Activated CD8-positive, alpha-beta memory T cell treated with anti-CD3 and anti-CD28 coated beads, Interleukin-2, amount 50 U/mL, for 24 hours (primary cell): Measurements from ENCODE around the gene KCND1.

Source experiments
- DNase-seq: peaks from one replicate; pipeline ENCODE4 v3.0.0-alpha.2; 2020; ENCODE audit errors: extremely low read depth

KCND1 gene

DNA sequence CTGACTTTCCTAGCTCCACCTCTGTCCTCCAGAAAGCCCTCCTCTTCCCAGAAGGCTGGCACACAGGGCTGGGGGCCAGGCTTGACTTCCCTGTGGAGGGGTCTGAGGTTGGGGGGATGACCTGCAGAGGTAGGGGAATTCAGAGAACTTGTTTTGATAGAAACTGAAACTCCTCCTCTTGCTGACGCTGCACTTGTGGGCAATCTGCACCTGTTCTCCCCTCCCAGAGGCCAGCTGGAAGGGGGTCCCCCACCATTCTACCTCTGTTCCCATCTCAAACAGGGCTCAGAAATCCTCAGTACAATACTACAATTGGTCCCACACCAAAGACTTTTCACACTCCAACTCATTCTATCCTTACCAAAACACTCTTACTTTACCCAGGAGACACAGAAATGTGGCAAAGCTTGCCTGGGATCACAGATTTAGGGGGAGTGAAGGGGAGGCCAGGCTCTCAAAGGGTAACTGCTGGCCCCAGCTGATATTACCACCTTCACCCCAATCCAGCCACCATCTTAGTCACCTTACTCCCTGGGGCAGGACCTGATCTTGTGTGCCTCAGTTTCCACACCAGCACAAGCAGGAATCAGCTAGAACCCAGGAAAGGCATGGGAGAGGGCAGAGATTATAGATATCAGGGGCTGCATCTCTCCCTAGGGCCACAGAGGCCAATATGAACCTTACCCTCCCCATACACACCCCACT, 32.8 kb downstream of the KCND1 start:
- no peak for DNase-seq

DNA sequence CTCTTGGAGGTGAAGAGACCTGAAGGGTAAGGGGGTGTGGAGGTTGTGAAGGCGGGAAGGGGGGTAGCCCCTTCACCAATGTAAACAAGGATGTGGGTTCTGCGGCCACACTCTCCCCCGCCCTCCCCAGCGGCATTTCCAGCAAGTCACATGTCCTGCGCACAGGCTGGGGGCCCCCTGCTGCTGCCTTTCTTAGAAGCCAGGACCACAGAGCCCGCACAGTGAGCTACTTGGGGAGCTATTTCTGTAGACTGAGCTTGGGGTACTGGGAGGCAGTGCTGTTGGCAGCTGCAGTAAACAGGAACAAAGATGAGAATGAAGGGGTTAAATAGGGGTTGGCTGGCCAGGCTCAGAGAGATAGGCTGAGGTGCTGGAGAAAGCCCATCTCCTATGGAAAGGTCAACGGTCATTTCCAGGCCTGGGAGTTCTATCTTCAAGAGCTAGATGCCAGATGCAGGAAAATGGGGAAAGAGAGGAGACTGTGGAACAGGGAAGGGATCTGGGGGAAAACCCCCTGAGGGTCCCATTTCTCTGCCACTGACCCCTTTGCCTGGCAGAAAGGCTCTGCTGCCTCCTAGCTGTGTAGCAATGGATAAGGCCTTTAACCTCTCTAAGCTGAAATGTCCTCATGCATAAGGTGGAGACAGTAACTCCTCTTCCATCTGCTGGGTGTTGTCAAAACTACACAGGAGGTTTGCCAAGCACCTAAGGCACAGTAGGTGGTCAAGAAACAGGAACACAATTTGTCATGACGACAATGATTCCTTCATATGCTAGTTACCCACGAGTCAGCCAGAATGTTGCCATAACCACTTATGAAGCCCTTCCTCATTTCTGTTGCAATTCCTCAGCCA, 34.4 kb downstream of the KCND1 start:
- peak; percentile 67 for DNase-seq

DNA sequence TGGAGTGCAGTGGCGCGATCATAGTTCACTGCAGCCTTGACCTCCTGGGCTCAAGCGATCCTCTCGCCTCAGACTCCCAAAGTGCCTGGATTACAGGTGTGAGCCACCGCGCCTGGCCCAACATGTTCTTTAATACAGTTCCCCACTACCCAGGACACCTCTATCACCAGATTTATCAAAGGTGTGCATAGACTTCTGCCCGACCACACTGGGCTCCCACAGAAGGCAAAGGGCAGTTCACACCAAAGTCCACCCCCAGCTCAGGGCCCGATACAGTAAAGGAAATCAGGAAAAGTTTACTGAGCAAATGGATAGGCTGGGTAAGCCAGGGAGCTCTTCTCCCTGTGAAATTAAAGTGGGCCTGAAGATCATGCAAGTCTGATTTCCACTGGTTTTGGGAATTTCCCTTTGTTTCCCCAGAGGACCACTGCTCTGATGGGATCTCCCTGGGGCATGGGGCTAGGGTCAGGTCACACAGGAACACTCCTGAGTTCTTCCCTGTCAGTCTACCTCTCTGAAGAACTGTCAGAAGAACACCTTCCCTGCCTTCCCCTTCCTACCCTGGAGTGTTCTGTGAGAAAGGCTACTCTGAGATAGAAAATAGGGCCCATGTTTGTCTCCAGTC, 35.1 kb downstream of the KCND1 start:
- no peak for DNase-seq

DNA sequence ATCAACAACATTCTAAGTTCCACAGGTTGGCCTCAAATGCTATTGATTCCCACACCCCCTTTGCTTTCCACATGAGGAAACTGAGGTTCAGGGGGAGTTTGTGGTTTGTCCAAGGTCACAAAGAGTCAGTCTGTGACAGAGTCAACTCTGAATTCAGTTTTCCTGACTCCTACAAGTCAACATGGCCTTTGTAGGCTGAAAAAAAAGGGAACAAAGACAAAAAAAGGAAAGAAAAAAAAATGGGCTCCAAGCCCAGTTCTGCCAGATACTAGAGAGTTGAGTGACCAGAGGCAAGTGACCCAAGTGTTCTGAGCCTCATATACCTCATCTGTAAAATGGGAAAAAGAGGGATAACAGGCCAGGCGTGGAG, 36.4 kb downstream of the KCND1 start:
- no peak for DNase-seq

DNA sequence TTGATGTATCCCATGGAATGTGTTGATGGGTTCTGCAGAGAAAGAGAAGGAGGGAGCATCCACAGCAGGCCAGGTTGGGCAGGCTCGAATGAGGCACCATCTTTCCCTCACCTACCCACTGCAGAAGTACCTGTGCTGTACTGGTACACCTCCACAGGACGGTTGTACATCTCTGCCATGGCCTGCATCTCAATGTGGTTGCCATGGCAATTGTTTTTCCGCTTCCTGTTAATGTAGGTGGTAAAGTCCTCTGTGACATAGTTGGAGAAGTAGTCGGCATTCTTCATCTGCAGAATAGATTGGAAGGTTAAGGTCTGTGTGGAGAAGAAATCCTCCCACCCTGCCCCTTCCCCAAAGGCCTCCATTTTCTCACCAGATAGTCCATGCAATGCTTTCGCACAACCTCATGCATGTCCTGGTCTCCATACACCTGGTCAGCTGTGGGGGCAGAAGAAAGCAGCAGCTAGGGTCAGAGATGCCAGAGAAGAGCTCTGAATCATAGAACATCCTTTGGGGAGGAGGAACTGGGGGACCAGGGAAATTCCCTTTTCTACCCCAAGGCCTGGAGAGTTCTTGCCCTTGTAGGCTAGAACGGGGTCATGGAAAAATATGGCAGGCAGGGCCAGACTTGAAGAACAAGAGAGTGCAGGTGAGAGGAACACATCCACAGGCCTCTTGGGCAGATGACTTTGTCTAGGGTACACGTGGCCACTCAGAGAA, 36.9 kb downstream of the KCND1 start:
- no peak for DNase-seq

DNA sequence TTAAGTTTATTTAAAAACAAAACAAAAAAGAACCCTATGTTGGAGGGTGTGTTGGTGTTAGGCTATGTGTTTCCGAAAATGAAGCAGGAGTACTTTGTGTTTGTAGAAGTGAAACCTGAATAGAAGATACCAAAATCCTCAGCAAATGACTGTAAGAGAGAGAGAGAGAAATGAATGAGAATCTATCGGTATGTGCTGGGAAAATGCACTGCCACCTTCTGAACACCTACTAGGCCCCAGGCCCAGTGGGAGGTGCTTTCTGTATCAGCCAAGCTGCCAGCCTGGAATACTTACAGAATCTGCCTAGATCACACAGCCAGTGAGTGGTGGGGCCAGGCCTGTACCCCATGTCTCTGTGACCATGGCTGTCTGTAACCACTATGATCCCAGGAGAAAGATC, 37.9 kb downstream of the KCND1 start:
- DNase-seq: no peak

DNA sequence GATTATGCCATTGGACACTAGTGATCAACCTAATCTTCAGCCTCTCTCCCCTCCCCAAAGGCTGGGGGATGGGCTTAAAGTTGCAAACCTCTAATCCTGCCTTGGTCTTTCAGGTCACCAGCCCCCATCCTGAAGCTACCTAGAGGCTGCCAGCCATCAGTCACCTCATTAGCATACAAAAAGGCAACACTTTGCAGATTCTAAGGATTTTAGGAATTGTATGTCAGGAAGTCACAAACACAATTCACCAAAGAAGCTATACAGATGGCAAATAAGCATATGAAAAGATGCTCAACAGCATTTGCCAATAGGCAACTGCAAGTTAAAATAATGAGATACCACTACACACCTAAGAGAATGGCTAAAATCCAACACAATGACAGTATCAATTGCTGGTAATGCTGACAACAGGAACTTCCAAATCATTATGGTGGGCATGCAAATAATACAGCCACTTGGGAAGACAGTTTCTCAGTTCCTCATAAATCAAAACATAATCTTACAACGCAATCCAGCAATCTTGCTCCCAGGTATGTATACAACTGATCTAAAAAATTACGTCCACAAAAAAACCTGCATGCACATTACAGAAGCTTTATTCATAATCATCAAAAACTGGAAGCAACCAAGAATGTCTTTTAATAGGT, 43.8 kb downstream of the KCND1 start:
- no peak for DNase-seq

DNA sequence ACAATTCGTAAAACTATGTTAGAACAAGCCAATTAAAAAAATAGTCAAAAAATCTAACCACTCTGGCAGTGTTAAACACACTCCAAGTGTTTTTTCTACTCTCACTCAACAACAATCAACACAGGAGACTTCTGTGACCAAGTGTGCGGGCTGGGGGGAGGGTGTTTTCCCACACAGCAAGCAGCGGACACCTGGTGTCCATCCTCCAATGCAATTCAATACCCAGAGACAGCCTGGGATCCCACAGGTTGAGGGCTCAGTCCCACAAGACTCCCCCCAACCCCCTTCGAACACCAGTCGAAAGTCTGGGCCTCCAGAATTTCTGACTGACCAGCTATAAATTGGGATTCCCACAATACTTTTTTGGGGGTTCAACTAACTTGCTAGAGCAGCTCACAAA, 44.5 kb downstream of the KCND1 start:
- no peak for DNase-seq

DNA sequence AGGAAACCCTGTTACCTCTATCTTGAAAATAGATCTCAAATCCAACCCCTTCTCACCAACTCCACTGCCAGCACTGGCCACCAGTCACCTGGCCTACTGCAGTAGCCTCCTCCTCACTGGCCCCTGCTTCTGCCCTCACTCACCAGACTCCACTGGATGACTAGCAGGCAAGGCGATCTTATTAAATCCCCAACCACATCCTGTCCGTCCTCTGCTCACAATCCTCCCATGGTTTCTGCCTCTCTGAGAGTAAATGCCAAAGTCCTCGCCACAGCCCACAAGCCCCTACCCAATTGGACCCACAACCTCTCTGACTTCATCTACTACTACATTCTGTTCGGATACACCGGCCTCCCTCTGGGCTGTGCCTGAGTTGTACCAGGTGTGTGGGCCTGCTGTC, 47.4 kb downstream of the KCND1 start:
- DNase-seq: no peak

DNA sequence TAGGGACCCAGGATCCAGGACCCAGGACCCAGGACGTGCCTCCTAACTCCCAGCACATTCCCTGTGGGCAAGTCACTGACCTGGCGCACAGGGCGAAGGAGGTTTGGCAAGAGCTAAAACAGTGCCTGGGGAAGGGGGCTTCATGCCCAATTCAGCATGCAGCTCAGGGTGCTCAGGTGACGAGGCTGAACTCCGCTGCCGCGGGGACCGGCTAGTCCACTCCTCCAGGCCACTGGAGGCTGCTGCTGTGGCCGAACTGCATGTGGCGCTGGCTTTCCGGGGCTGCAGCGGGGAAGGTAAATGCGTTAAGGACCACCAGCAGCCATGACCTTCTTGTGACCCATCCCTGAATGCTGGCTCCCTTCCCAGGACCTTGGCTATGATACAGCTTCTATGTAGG, 47.9 kb downstream of the KCND1 start:
- no peak for DNase-seq

DNA sequence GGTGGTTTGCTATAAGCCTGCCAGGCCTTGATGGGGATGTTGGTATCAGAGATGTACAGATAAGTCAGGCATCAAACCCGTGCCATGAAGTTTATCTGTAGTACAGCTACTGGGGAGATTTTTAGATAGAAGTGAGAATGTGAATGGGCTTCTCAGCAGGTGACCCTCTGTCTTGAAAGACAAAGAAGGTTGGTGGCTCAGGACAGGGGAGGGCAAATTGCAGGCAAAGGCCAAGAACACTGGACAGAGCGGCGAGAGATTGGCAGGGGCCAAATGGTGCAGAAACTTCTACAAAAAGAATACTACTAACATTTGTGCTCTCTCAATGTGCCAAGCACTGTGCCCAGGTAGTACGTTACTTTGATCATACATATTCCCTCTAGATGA, 50.9 kb downstream of the KCND1 start:
- DNase-seq: no peak

DNA sequence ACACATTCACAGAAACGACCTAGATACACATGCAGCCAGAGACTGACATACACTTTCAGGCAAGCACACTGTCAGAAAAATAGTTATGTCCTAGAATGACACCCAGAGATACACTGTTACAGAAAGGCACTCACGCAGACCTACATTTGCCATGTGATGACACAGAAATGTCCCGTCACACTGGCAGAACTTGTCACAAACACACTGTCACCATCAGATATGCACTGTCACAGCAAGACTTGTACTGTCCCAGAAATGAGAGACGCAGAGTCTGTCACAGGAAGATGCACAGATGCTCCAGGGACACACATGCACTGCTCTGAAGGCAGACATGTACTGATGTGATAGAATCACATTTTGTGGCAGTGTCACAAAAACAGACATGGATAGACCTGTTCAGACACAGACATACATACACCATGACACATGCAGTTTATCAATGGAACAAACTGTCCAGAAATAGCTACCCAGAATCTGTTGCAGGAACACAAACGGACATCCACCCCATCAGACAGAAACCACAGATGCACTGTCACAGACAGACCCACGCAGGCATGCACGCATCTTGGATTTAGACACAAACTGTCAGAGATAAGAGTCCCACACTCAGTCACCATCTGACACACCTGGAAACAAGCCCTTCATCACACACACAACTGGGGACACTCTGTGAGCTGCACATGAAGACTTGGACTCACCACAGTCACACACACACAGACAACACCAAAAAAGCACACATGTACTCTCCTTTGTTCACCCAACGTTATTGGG, 51.5 kb downstream of the KCND1 start:
- DNase-seq: no peak

DNA sequence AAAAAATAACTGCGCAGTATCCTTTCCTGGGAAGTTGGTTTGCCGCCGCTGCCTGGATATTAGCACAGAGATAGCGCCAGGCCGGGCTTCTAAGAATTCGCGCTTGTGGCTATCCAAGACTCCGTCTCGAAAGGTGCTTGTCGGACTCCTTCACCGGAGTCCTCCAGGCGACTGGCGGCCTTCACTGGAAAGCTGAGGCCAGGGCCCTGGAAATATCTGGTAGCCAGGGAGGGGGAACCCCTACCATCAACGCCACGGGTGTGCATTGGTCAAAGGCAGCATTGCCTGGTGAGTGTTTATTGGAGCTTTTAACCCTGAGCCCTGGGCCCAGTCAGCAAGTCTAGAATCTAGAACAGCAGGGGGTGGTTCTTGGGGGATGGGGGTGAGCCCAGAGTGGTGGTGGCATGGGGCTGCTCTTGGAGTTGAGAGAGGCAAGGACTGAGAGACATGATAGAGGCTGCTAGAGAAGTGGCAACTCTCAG, 52.2 kb downstream of the KCND1 start:
- DNase-seq: no peak

DNA sequence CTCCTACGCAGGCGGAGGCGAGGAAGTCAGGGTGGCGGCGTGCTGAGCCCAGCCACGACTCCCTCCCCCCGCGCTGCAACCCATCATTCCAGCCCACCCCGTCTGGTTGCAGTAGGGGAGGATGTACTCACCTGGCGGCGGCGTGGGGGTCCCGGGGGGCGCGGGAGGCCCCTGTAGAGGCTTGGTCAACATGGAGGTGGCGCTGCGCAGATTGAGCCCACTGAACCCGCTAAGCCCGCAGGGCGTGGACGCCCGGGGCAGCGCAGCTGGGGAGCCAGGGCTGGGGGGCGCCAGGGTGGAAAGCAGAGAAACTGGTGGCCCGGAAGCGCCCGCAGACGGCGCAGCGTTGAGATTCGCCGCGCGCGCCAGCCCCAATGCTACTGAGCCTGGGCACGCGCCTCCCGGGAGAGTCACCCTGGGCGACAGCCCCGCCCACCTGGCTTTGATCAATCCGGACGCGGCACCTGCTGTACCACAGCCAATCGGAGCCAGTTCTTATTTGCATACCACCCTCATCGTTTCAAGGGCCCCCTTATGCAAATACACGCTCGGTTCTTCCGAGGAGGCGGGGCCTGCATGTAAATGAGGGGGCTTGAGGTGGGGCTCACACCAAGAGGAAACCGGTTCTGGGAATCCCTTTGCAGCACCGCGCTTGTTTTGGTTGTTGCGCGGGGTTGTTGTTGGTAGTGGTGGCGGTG, 52.9 kb downstream of the KCND1 start, which contains the start of gene PIM2:
PIM2 (minus strand) TSS at position 382 of the 698 bp plus-strand sequence; CDS start at position 192, 190 bp downstream.
- DNase-seq: peak; percentile 78

DNA sequence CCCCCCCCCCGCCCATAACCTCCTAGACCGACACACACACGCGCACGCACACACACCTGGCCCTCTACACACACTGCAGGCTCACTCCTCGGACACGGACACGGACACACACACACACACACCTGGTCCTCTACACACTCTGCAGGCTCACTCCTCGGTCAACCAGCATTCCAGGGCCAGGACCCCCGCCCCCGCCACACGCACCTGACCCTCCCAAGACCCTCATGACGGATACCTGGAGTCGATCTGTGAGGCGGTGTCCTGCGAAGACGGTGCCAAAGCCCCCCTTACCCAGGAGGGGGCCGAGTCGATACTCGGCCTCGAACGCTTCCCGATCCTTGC, 53.4 kb downstream of the KCND1 start:
- no peak for DNase-seq

DNA sequence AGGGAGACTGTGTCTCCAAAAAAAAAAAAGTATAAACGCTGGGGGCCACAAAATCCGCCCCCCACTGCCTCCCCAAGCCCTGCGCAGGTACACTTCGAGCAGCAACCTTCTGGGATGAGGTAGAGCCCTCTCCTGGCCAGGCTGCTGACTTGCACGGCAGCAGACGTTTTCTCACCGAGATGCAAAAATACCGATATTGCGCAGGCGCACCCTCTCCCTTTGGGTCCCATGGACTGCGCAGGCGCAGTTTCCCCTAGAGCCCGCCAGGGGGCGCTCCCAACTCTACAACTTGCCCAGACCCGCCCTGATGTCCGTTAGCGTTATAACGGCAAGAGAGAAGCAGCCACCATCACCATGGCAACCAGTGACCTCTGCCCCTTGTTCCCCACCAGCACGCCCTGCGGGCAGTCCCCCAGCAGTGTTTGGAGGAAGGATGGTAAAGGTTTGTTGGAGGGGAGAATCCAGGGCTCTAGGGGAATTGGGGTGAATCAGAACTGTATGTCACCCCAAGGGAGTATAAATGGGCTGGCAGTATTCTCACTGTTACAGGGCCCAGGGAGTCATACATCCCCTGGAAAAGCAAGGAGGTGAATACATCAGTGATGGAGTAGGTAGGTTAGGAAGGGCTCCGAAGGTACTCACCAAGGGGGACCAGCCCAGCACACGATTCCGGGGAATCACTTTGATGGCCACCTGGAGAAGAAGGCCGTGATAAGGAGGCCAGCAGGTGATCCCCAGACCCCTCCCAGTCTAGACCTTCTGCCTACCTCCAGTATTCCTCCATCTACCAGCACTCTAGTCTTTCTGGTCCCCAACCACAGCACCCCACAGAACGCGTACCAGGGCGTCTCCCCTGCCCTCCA, 54.3 kb downstream of the KCND1 start:
- no peak for DNase-seq

DNA sequence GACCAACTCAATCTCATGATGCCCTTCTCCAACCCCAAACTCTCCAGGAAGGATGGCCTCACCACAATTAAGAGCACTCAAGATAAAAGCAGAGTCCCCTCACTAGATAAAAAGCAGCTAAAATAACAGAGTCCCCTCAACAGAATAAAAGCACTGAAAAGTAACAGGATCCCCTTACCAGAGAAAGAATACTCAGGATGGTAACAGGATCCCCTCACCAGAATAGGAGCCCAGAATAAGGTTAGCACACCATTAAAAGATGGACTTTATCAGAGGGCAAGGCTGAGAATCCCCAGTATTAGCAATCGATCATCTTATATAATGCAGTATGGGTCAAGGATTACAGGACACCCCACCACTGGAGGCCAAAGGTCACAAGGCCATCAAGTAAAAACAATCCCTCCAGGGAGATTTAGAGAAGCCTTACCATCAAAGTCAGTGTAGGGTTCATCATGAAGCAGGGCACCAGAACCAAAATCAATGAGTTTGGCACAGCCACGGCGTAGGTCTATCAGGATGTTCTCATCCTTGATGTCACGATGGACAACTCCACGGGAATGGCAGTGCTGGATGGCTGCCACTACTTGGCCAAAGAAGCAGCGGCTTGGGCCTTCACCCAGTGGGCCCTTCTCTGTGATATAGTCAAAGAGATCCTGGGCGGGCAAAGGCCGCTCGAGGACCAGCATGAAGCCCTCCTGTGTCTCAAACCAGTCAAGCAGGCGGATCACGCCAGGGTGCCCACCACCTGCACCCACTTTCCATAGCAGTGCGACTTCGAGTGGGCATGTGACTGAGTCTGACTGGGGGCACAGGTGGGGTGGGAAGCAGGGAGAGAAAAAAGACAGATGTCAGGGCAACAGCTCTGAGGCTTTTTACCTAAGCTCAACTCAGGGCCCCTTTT, 56.8 kb downstream of the KCND1 start:
- DNase-seq: no peak
